SK-N-SH treated with all-trans-retinoic acid at 6 μM for 48 hours (cell line): ENCODE results near the gene PHACTR3.

Source experiments
- ATAC-seq: fragments of 200-7000 bp; cut with Tn5 transposase; 3 replicates; pipeline ENCODE4 v1.9.1; 2020; ENCODE audit warnings: mild to moderate bottlenecking, moderate library complexity
- ARNTL ChIP-seq: fragments of 450-650 bp; formaldehyde crosslinking; IDR thresholded peaks from 2 replicates; pipeline ENCODE4 v1.5.0; 2020; ENCODE audit warnings: low read depth, mild to moderate bottlenecking, moderate library complexity, borderline replicate concordance
- BACH2 ChIP-seq: fragments of 250-450 bp; sonication (Bioruptor Pico); IDR thresholded peaks from 2 replicates; pipeline ENCODE4 v1.9.0; 2021; ENCODE audit warnings: mild to moderate bottlenecking, borderline replicate concordance
- CREB5 ChIP-seq: fragments of 250-450 bp; sonication (Bioruptor Pico); IDR thresholded peaks from 2 replicates; pipeline ENCODE4 v1.5.1; 2020; ENCODE audit warnings: low read depth, mild to moderate bottlenecking, moderate library complexity
- CSDC2 ChIP-seq: fragments of 250-450 bp; sonication (Bioruptor Pico); IDR thresholded peaks from 2 replicates; pipeline ENCODE4 v1.5.0; 2020; ENCODE audit warnings: mild to moderate bottlenecking, moderate library complexity
- CSRNP3 ChIP-seq: fragments of 250-450 bp; sonication (Bioruptor Pico); IDR thresholded peaks from 2 replicates; pipeline ENCODE4 v1.5.1; 2021; ENCODE audit warnings: mild to moderate bottlenecking, moderate library complexity
- ESRRG ChIP-seq: fragments of 250-450 bp; sonication (Bioruptor Pico); IDR thresholded peaks from 2 replicates; pipeline ENCODE4 v1.6.1; 2021; ENCODE audit warnings: mild to moderate bottlenecking
- GLIS3 ChIP-seq: fragments of 250-450 bp; sonication (Bioruptor Pico); IDR thresholded peaks from 2 replicates; pipeline ENCODE4 v1.5.0; 2020; ENCODE audit warnings: mild to moderate bottlenecking, moderate library complexity
- ISL1 ChIP-seq: fragments of 250-450 bp; sonication (Bioruptor Pico); IDR thresholded peaks from 2 replicates; pipeline ENCODE4 v2.1.2; 2022; ENCODE audit warnings: mild to moderate bottlenecking, moderate library complexity
- OSR1 ChIP-seq: fragments of 250-450 bp; sonication (Bioruptor Pico); IDR thresholded peaks from 2 replicates; pipeline ENCODE4 v1.8.0; 2022; ENCODE audit warnings: moderate library complexity, mild to moderate bottlenecking, inconsistent platforms
- PATZ1 ChIP-seq: fragments of 250-450 bp; sonication (Bioruptor Pico); IDR thresholded peaks from 2 replicates; pipeline ENCODE4 v1.8.0; 2020; ENCODE audit warnings: mild to moderate bottlenecking, moderate library complexity, borderline replicate concordance
- POU6F1 ChIP-seq: fragments of 250-450 bp; sonication (Bioruptor Pico); IDR thresholded peaks from 2 replicates; pipeline ENCODE4 v1.8.0; 2021; ENCODE audit warnings: low read depth, mild to moderate bottlenecking, moderate library complexity, borderline replicate concordance
- RARB ChIP-seq: fragments of 250-450 bp; sonication (Bioruptor Pico); IDR thresholded peaks from 2 replicates; pipeline ENCODE4 v1.8.0; 2021; ENCODE audit warnings: mild to moderate bottlenecking, moderate library complexity
- SNAI2 ChIP-seq: fragments of 250-450 bp; sonication (Bioruptor Pico); IDR thresholded peaks from 2 replicates; pipeline ENCODE4 v1.5.0; 2020; ENCODE audit warnings: mild to moderate bottlenecking, moderate library complexity
- TCF4 ChIP-seq: fragments of 250-450 bp; sonication (Bioruptor Pico); IDR thresholded peaks from 2 replicates; pipeline ENCODE4 v1.8.0; 2021; ENCODE audit warnings: mild to moderate bottlenecking, moderate library complexity, borderline replicate concordance
- TOX ChIP-seq: fragments of 250-450 bp; sonication (Bioruptor Pico); IDR thresholded peaks from 2 replicates; pipeline ENCODE4 v1.8.0; 2021; ENCODE audit warnings: mild to moderate bottlenecking, moderate library complexity, borderline replicate concordance
- TSHZ2 ChIP-seq: fragments of 250-450 bp; sonication (Bioruptor Pico); IDR thresholded peaks from 2 replicates; pipeline ENCODE4 v1.5.0; 2020; ENCODE audit warnings: mild to moderate bottlenecking, moderate library complexity
- ZC3H10 ChIP-seq: fragments of 250-450 bp; sonication (Bioruptor Pico); IDR thresholded peaks from 2 replicates; pipeline ENCODE4 v1.5.1; 2021; ENCODE audit warnings: mild to moderate bottlenecking, moderate library complexity
- ZFP3 ChIP-seq: fragments of 250-450 bp; sonication (Bioruptor Pico); IDR thresholded peaks from 2 replicates; pipeline ENCODE4 v1.5.0; 2020; ENCODE audit warnings: mild to moderate bottlenecking, moderate library complexity
- ZFP30 ChIP-seq: fragments of 450-650 bp; formaldehyde crosslinking; IDR thresholded peaks from 2 replicates; pipeline ENCODE4 v1.5.0; 2022; ENCODE audit warnings: mild to moderate bottlenecking, moderate library complexity
- ZNF565 ChIP-seq: fragments of 450-650 bp; formaldehyde crosslinking; conservative IDR thresholded peaks from 2 replicates; pipeline ENCODE4 v1.5.0; 2020; ENCODE audit warnings: low read depth, mild to moderate bottlenecking, moderate library complexity
- ZNF70 ChIP-seq: fragments of 450-650 bp; formaldehyde crosslinking; IDR thresholded peaks from 2 replicates; pipeline ENCODE4 v1.5.0; 2020; ENCODE audit warnings: mild to moderate bottlenecking, moderate library complexity
- ZNF8 ChIP-seq: fragments of 450-650 bp; formaldehyde crosslinking; IDR thresholded peaks from 2 replicates; pipeline ENCODE4 v1.5.0; 2020; ENCODE audit warnings: mild to moderate bottlenecking, moderate library complexity

Gene PHACTR3

GRCh38 chr20:59787538-59787890 is 183.2 kb downstream of the PHACTR3 start:
- no peak for ATAC-seq
- TF ChIP-seq GLIS3 (CRISPR knock-in tag), result no peak
- TF ChIP-seq TCF4 (CRISPR knock-in tag), result no peak
- TF ChIP-seq ZFP30, result no peak
- TF ChIP-seq ZFP3 (CRISPR knock-in tag), result no peak
- no peak for TF ChIP-seq POU6F1 (CRISPR knock-in tag)
- no peak for TF ChIP-seq CSDC2
- TF ChIP-seq ZC3H10 (CRISPR knock-in tag), result no peak
- no peak for TF ChIP-seq SNAI2
- TF ChIP-seq ZNF70, result no peak
- no peak for TF ChIP-seq CSRNP3 (CRISPR knock-in tag)
- TF ChIP-seq ARNTL, result no peak
- no peak for TF ChIP-seq ISL1 (CRISPR knock-in tag)
- no peak for TF ChIP-seq ESRRG (CRISPR knock-in tag)
- no peak for TF ChIP-seq BACH2
- TF ChIP-seq TOX (CRISPR knock-in tag), result no peak
- TF ChIP-seq CREB5 (CRISPR knock-in tag), result no peak

- ATAC-seq, result no peak
- no peak for TF ChIP-seq ESRRG (CRISPR knock-in tag)
- no peak for TF ChIP-seq ZFP30
Measured at GRCh38 chr20:59788196-59788735, 183.9 kb downstream of the PHACTR3 start.

GRCh38 chr20:59788811-59789397 is 184.6 kb downstream of the PHACTR3 start:
- TF ChIP-seq ZFP3 (CRISPR knock-in tag), result no peak
- TF ChIP-seq BACH2, result no peak
- no peak for TF ChIP-seq ISL1 (CRISPR knock-in tag)
- TF ChIP-seq TCF4 (CRISPR knock-in tag), result no peak
- no peak for TF ChIP-seq SNAI2
- no peak for TF ChIP-seq OSR1
- TF ChIP-seq RARB (CRISPR knock-in tag), result no peak
- no peak for TF ChIP-seq POU6F1 (CRISPR knock-in tag)
- TF ChIP-seq ZFP30, result no peak
- TF ChIP-seq ARNTL, result no peak
- TF ChIP-seq ZNF565 (CRISPR knock-in tag), result no peak
- no peak for TF ChIP-seq ESRRG (CRISPR knock-in tag)
- no peak for TF ChIP-seq PATZ1
- TF ChIP-seq TSHZ2, result no peak
- TF ChIP-seq ZNF8 (CRISPR knock-in tag), result no peak

More at GRCh38 chr20:59788811-59789397, 184.6 kb downstream of the PHACTR3 start:
- no peak for ATAC-seq
